HG02610 (cell line): ENCODE measurements around the gene SAMD5.

ENCODE experiments used
- ATAC-seq: cut with Tn5 transposase; IDR thresholded peaks from one replicate; pipeline ENCODE4 v1.9.1; 2021; ENCODE audit warnings: mild to moderate bottlenecking, moderate library complexity; ENCODE audit not compliant: unreplicated experiment

Gene SAMD5

GRCh38 chr6:147508042-147508865, at the start of gene SAMD5:
TSS of gene SAMD5 (plus strand) at chr6:147508690. CDS start at chr6:147508929, 239 bp downstream.
- ATAC-seq: no peak

GRCh38 chr6:147459780-147460179, 48.7 kb upstream of the SAMD5 start:
- ATAC-seq: no peak

- ATAC-seq: no peak
Measured at GRCh38 chr6:147463651-147464050, 44.8 kb upstream of the SAMD5 start.

- ATAC-seq: no peak
Measured at GRCh38 chr6:147467428-147467827, 41.1 kb upstream of the SAMD5 start.

- no peak for ATAC-seq
Measured at GRCh38 chr6:147467886-147468285, 40.6 kb upstream of the SAMD5 start.

GRCh38 chr6:147468634-147469033, 39.9 kb upstream of the SAMD5 start:
- no peak for ATAC-seq

GRCh38 chr6:147479857-147480256, 28.6 kb upstream of the SAMD5 start:
- ATAC-seq: no peak

- ATAC-seq: peak; percentile 46
Measured at GRCh38 chr6:147486683-147487082, 21.8 kb upstream of the SAMD5 start.

GRCh38 chr6:147497472-147497871, 11.0 kb upstream of the SAMD5 start:
- no peak for ATAC-seq

- ATAC-seq: no peak
Measured at GRCh38 chr6:147503587-147503986, 4.9 kb upstream of the SAMD5 start.

- ATAC-seq: no peak
Measured at GRCh38 chr6:147504848-147505247, 3.6 kb upstream of the SAMD5 start.

- peak; percentile 54 for ATAC-seq
Measured at GRCh38 chr6:147506704-147507114, 1.8 kb upstream of the SAMD5 start.

- no peak for ATAC-seq
Measured at GRCh38 chr6:147507162-147508041, 1.1 kb upstream of the SAMD5 start.

- ATAC-seq: no peak
Measured at GRCh38 chr6:147508866-147509608, 547 bp downstream of the SAMD5 start.

GRCh38 chr6:147509891-147510290, 1.4 kb downstream of the SAMD5 start:
- ATAC-seq: no peak

GRCh38 chr6:147510929-147511590, 2.6 kb downstream of the SAMD5 start:
- ATAC-seq: no peak

GRCh38 chr6:147514831-147515230, 6.3 kb downstream of the SAMD5 start:
- no peak for ATAC-seq

- no peak for ATAC-seq
Measured at GRCh38 chr6:147515327-147515726, 6.8 kb downstream of the SAMD5 start.

- ATAC-seq: no peak
Measured at GRCh38 chr6:147522597-147522996, 14.1 kb downstream of the SAMD5 start.

- no peak for ATAC-seq
Measured at GRCh38 chr6:147525519-147526209, 17.2 kb downstream of the SAMD5 start.
